HepG2 (cell line): ENCODE results near the gene C19orf73. TPM values are rescaled to one million over a fixed set of nuclear protein-coding genes. Genes with fewer than 3 reads are reported as not detected.

Source experiments
- AGO1 ChIP-seq: fragments of 200-400 bp; formaldehyde crosslinking; IDR thresholded peaks from 2 replicates; pipeline ENCODE4 v1.6.1; 2017; ENCODE audit warnings: mild to moderate bottlenecking, low read depth, low read length, moderate library complexity; ENCODE audit not compliant: poor library complexity, severe bottlenecking
- ERF ChIP-seq: IDR thresholded peaks from 2 replicates; pipeline ENCODE4 v1.6.1; 2018; ENCODE audit warnings: missing biosample characterization, missing genetic modification reagents
- IKZF4 ChIP-seq: sonication (generic); formaldehyde crosslinking; IDR thresholded peaks from 2 replicates; pipeline ENCODE4 v1.5.1; 2020; ENCODE audit warnings: borderline replicate concordance, mild to moderate bottlenecking, low read depth, missing genetic modification reagents; ENCODE audit errors: not compliant biosample characterization
- KDM6A ChIP-seq: IDR thresholded peaks from 2 replicates; pipeline ENCODE4 v1.6.1; 2016; ENCODE audit warnings: low read depth
- KLF16 ChIP-seq, 2 experiments: sonication (generic) in 1 of 2; formaldehyde crosslinking in 1 of 2; IDR thresholded peaks; 2 replicates each; pipeline versions ENCODE4 v1.6.1 to v1.8.0; 2016 to 2023; ENCODE audit warnings: missing genetic modification reagents in 2 of 2, missing compliant biosample characterization in 1 of 2
- MED13 ChIP-seq: sonication (generic); formaldehyde crosslinking; IDR thresholded peaks from 2 replicates; pipeline ENCODE4 v1.5.0; 2020; ENCODE audit warnings: missing genetic modification reagents
- MIER2 ChIP-seq: IDR thresholded peaks from 2 replicates; pipeline ENCODE4 v1.6.1; 2016; ENCODE audit warnings: missing biosample characterization, missing genetic modification reagents
- ONECUT2 ChIP-seq: sonication (generic); formaldehyde crosslinking; IDR thresholded peaks from 2 replicates; pipeline ENCODE4 v1.4.0; 2020; ENCODE audit warnings: missing genetic modification reagents
- SP5 ChIP-seq: IDR thresholded peaks from 2 replicates; pipeline ENCODE4 v1.6.1; 2016; ENCODE audit warnings: low read depth, borderline replicate concordance
- TGIF2 ChIP-seq: IDR thresholded peaks from 2 replicates; pipeline ENCODE4 v1.6.1; 2016; ENCODE audit warnings: control low read depth, missing compliant biosample characterization
- XBP1 ChIP-seq: sonication (generic); formaldehyde crosslinking; IDR thresholded peaks from 2 replicates; pipeline ENCODE4 v1.5.0; 2020; ENCODE audit warnings: missing genetic modification reagents
- ZNF383 ChIP-seq: sonication (generic); formaldehyde crosslinking; IDR thresholded peaks from 2 replicates; pipeline ENCODE4 v1.4.0; 2020; ENCODE audit warnings: missing genetic modification reagents, mild to moderate bottlenecking, borderline replicate concordance
- ZNF607 ChIP-seq: sonication (generic); formaldehyde crosslinking; IDR thresholded peaks from 2 replicates; pipeline ENCODE4 v1.5.1; 2020; ENCODE audit warnings: missing genetic modification reagents, mild to moderate bottlenecking, borderline replicate concordance
- ZNF782 ChIP-seq: sonication (generic); formaldehyde crosslinking; IDR thresholded peaks from 2 replicates; pipeline ENCODE4 v1.4.0; 2020; ENCODE audit warnings: missing genetic modification reagents, mild to moderate bottlenecking, borderline replicate concordance
- ZSCAN9 ChIP-seq: IDR thresholded peaks from 2 replicates; pipeline ENCODE4 v1.6.1; 2016; ENCODE audit warnings: borderline replicate concordance
- polyA plus RNA-seq, 8 experiments: library from polyadenylated mRNA; depleted of rRNA in 3 of 8; stranded (reverse) in 7 of 8; unstranded in 1 of 8; fragments of >200 nt; fragmentation: Illumina TruSeq in 4 of 8; extraction: Trizol in 4 of 8; gene quantifications; 2 replicates each; pipeline versions ENCODE4 v1.2.1 to v1.2.3, GENCODE V29; 2011 to 2016; ENCODE audit warnings: low read depth in 4 of 8, missing spikeins in 1 of 8, mixed read lengths in 1 of 8; ENCODE audit not compliant: insufficient read depth in 1 of 8
- total RNA-seq, 5 experiments: library from RNA; depleted of rRNA; stranded (reverse); fragments of >200 nt; fragmentation: Illumina TruSeq; extraction: Trizol; gene quantifications; 2 replicates each; pipeline ENCODE4 v1.2.3, GENCODE V29; 2016; ENCODE audit warnings: low read depth in 1 of 5
- TF ChIP-seq, protein P1 (sequence below): IDR thresholded peaks from 2 replicates; pipeline ENCODE4 v1.6.1; 2016; ENCODE audit warnings: low read depth, missing genetic modification reagents, missing compliant biosample characterization
- TF ChIP-seq, protein P2 (sequence below): sonication (generic); formaldehyde crosslinking; IDR thresholded peaks from 2 replicates; pipeline ENCODE4 v1.8.1; 2023; ENCODE audit warnings: mild to moderate bottlenecking, missing genetic modification reagents
- TF ChIP-seq, protein P3 (sequence below): sonication (generic); formaldehyde crosslinking; IDR thresholded peaks from 2 replicates; pipeline ENCODE4 v1.5.0; 2020; ENCODE audit warnings: missing genetic modification reagents, mild to moderate bottlenecking, borderline replicate concordance
- TF ChIP-seq, protein P4 (sequence below): sonication (generic); formaldehyde crosslinking; IDR thresholded peaks from 2 replicates; pipeline ENCODE4 v1.4.0; 2020; ENCODE audit warnings: missing genetic modification reagents

Gene C19orf73
- total and polyA plus RNA-seq, 2 of the 13 experiments (the other 11 are each of a cell fraction or from before 2014, with no cell fraction given), result 1.4 to 1.5 TPM

DNA sequence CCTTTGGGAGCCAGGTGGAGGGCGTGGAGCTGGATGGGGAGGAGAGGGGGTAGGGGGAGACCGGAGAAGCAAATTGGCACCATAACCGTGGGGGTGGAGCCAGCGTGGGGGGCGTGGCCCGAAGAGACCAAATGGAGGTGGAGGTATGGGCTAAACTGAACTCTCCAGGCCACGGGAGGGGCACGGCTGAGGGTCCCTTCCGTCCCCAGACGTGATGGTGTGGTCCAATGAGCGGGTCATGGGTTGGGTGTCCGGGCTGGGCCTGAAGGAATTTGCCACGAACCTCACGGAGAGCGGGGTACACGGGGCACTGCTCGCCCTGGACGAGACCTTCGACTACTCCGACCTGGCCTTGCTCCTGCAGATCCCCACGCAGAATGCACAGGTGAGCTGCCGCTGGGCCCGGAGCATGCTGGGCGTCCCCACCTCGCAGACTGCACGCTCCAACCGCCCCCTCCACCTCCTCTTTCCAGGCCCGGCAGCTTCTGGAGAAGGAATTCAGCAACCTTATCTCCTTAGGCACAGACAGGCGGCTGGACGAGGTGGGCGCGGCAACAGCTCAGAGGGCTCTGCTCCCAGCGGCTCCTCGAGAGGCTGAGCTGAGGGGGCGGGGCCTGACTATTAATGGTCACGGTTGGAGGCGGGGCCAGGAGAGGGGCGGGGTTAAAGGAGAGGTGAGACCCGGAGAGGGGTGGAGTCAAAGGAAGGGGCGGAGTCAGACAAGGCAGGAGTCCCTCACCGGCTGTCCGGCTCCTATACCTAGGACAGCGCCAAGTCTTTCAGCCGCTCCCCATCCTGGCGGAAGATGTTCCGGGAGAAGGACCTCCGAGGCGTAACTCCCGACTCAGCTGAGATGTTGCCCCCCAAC lies 30.1 kb upstream of the C19orf73 start (continued):
- TF ChIP-seq, protein P1, sequence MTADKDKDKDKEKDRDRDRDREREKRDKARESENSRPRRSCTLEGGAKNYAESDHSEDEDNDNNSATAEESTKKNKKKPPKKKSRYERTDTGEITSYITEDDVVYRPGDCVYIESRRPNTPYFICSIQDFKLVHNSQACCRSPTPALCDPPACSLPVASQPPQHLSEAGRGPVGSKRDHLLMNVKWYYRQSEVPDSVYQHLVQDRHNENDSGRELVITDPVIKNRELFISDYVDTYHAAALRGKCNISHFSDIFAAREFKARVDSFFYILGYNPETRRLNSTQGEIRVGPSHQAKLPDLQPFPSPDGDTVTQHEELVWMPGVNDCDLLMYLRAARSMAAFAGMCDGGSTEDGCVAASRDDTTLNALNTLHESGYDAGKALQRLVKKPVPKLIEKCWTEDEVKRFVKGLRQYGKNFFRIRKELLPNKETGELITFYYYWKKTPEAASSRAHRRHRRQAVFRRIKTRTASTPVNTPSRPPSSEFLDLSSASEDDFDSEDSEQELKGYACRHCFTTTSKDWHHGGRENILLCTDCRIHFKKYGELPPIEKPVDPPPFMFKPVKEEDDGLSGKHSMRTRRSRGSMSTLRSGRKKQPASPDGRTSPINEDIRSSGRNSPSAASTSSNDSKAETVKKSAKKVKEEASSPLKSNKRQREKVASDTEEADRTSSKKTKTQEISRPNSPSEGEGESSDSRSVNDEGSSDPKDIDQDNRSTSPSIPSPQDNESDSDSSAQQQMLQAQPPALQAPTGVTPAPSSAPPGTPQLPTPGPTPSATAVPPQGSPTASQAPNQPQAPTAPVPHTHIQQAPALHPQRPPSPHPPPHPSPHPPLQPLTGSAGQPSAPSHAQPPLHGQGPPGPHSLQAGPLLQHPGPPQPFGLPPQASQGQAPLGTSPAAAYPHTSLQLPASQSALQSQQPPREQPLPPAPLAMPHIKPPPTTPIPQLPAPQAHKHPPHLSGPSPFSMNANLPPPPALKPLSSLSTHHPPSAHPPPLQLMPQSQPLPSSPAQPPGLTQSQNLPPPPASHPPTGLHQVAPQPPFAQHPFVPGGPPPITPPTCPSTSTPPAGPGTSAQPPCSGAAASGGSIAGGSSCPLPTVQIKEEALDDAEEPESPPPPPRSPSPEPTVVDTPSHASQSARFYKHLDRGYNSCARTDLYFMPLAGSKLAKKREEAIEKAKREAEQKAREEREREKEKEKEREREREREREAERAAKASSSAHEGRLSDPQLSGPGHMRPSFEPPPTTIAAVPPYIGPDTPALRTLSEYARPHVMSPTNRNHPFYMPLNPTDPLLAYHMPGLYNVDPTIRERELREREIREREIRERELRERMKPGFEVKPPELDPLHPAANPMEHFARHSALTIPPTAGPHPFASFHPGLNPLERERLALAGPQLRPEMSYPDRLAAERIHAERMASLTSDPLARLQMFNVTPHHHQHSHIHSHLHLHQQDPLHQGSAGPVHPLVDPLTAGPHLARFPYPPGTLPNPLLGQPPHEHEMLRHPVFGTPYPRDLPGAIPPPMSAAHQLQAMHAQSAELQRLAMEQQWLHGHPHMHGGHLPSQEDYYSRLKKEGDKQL (CRISPR knock-in tag), result no peak
- TF ChIP-seq XBP1 (CRISPR knock-in tag) (no peak), ZSCAN9 (CRISPR knock-in tag) (no peak), ZNF782 (CRISPR knock-in tag) (no peak), AGO1 (peak; percentile 39), ZNF383 (no peak), MED13 (CRISPR knock-in tag) (peak; percentile 43; the same call in 1 of the 2 replicates), ONECUT2 (CRISPR knock-in tag) (no peak), SP5 (CRISPR knock-in tag) (peak; percentile 28; the same call in 1 of the 2 replicates), TGIF2 (CRISPR knock-in tag) (no peak), KLF16 (CRISPR knock-in tag; IDR thresholded peaks at IDR 0.05) (no peak), IKZF4 (CRISPR knock-in tag) (no peak), KDM6A (CRISPR knock-in tag) (no peak), MIER2 (CRISPR knock-in tag) (peak; percentile 82), ZNF607 (CRISPR knock-in tag) (0 out of 2 replicates have a peak, but pooled peaks have one; percentile 54), ERF (no peak)
- TF ChIP-seq, protein P2, sequence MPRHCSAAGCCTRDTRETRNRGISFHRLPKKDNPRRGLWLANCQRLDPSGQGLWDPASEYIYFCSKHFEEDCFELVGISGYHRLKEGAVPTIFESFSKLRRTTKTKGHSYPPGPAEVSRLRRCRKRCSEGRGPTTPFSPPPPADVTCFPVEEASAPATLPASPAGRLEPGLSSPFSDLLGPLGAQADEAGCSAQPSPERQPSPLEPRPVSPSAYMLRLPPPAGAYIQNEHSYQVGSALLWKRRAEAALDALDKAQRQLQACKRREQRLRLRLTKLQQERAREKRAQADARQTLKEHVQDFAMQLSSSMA (CRISPR knock-in tag), result no peak
- TF ChIP-seq, protein P3, sequence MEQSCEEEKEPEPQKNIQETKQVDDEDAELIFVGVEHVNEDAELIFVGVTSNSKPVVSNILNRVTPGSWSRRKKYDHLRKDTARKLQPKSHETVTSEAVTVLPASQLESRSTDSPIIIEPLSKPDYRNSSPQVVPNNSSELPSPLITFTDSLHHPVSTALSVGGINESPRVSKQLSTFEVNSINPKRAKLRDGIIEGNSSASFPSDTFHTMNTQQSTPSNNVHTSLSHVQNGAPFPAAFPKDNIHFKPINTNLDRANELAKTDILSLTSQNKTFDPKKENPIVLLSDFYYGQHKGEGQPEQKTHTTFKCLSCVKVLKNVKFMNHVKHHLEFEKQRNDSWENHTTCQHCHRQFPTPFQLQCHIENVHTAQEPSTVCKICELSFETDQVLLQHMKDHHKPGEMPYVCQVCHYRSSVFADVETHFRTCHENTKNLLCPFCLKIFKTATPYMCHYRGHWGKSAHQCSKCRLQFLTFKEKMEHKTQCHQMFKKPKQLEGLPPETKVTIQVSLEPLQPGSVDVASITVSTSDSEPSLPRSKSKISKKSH (CRISPR knock-in tag), result peak; percentile 55; the same call in 1 of the 2 replicates
- TF ChIP-seq, protein P4, sequence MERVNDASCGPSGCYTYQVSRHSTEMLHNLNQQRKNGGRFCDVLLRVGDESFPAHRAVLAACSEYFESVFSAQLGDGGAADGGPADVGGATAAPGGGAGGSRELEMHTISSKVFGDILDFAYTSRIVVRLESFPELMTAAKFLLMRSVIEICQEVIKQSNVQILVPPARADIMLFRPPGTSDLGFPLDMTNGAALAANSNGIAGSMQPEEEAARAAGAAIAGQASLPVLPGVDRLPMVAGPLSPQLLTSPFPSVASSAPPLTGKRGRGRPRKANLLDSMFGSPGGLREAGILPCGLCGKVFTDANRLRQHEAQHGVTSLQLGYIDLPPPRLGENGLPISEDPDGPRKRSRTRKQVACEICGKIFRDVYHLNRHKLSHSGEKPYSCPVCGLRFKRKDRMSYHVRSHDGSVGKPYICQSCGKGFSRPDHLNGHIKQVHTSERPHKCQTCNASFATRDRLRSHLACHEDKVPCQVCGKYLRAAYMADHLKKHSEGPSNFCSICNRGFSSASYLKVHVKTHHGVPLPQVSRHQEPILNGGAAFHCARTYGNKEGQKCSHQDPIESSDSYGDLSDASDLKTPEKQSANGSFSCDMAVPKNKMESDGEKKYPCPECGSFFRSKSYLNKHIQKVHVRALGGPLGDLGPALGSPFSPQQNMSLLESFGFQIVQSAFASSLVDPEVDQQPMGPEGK (CRISPR knock-in tag), result no peak
